CD14-positive monocyte (primary cell): ENCODE data around the gene AKTIP. TPM values are rescaled to one million over a fixed set of nuclear protein-coding genes. Genes with fewer than 3 reads are reported as not detected.

Experiments
- DNase-seq, 3 donors: peaks; one replicate each; pipeline ENCODE4 v3.0.0-alpha.2; 2011 to 2022
- H2AFZ ChIP-seq: 2 replicates; pipeline ENCODE4 v1.6.0; 2012; ENCODE audit warnings: mild to moderate bottlenecking, low read depth, low read length, inconsistent platforms; ENCODE audit not compliant: insufficient read depth, poor library complexity, severe bottlenecking
- H3K27ac ChIP-seq, 2 donors: 1 replicate in 1 of 2; 2 replicates in 1 of 2; pipeline ENCODE4 v1.5.1; 2012 to 2013; ENCODE audit warnings: low read length in 2 of 2, control low read depth in 1 of 2, inconsistent platforms in 1 of 2, low read depth in 1 of 2, mild to moderate bottlenecking in 1 of 2
- H3K27me3 ChIP-seq, 2 donors: one replicate each; pipeline versions ENCODE4 v1.6.0 to v1.6.1; 2011 to 2013; ENCODE audit warnings: low read length in 2 of 2; ENCODE audit not compliant: control insufficient read depth in 2 of 2, insufficient read depth in 2 of 2
- H3K36me3 ChIP-seq, 2 donors: replicated peaks in 1 of 2; 1 replicate in 1 of 2; 2 replicates in 1 of 2; pipeline versions ENCODE4 v1.5.1 to v1.6.1; 2012 to 2013; ENCODE audit warnings: low read length in 2 of 2, control low read depth in 1 of 2, inconsistent platforms in 1 of 2, mild to moderate bottlenecking in 1 of 2; ENCODE audit not compliant: insufficient read depth in 2 of 2, control insufficient read depth in 1 of 2
- H3K4me1 ChIP-seq, 2 donors: 1 replicate in 1 of 2; 2 replicates in 1 of 2; pipeline versions ENCODE4 v1.5.1 to v1.6.1; 2012 to 2013; ENCODE audit warnings: low read length in 2 of 2, control low read depth in 1 of 2, inconsistent platforms in 1 of 2, mild to moderate bottlenecking in 1 of 2, moderate library complexity in 1 of 2; ENCODE audit not compliant: insufficient read depth in 2 of 2, control insufficient read depth in 1 of 2
- H3K4me2 ChIP-seq: replicated peaks from 2 replicates; pipeline ENCODE3; 2012; ENCODE audit warnings: low read length, moderate library complexity, mild to moderate bottlenecking; ENCODE audit not compliant: poor library complexity, severe bottlenecking; ENCODE audit errors: extremely low read depth
- H3K4me3 ChIP-seq, 3 experiments: fragments of 200-600 bp in 1 of 3; sonication (generic) in 1 of 3; replicated peaks in 1 of 3; 1 replicate in 2 of 3; 2 replicates in 1 of 3; pipeline ENCODE4 v1.5.1; 2011 to 2013; ENCODE audit warnings: low read length in 3 of 3, mild to moderate bottlenecking in 3 of 3, control low read depth in 2 of 3, low read depth in 2 of 3, inconsistent platforms in 1 of 3, moderate library complexity in 1 of 3
- H3K79me2 ChIP-seq: 2 replicates; pipeline ENCODE4 v1.6.0; 2012; ENCODE audit warnings: mild to moderate bottlenecking, control low read depth, inconsistent platforms, low read length, moderate library complexity; ENCODE audit not compliant: insufficient read depth
- H3K9ac ChIP-seq: 2 replicates; pipeline ENCODE4 v1.6.0; 2017; ENCODE audit warnings: low read length, mild to moderate bottlenecking; ENCODE audit not compliant: insufficient read depth, poor library complexity, severe bottlenecking
- H3K9me3 ChIP-seq, 2 donors: replicated peaks in 1 of 2; 1 replicate in 1 of 2; 2 replicates in 1 of 2; pipeline versions ENCODE4 v1.5.1 to v1.6.1; 2012 to 2013; ENCODE audit warnings: low read length in 2 of 2, control low read depth in 1 of 2; ENCODE audit not compliant: control insufficient read depth in 1 of 2, insufficient read depth in 1 of 2
- H4K20me1 ChIP-seq: 2 replicates; pipeline ENCODE4 v1.6.0; 2012; ENCODE audit warnings: mild to moderate bottlenecking, low read length, control low read depth, moderate library complexity; ENCODE audit not compliant: insufficient read depth
- H3K27ac Mint-ChIP-seq, 7 donors: one replicate each; pipeline ENCODE4 v1.8.0; 2020; ENCODE audit warnings: mild to moderate bottlenecking in 7 of 7, mixed read lengths in 7 of 7, moderate library complexity in 6 of 7, inconsistent platforms in 2 of 7
- H3K27me3 Mint-ChIP-seq, 3 donors: one replicate each; pipeline ENCODE4 v1.8.0; 2021 to 2022; ENCODE audit warnings: low read depth in 3 of 3, mild to moderate bottlenecking in 3 of 3, mixed read lengths in 3 of 3, moderate library complexity in 3 of 3, inconsistent platforms in 1 of 3
- H3K36me3 Mint-ChIP-seq, 2 donors: one replicate each; pipeline ENCODE4 v1.8.0; 2020; ENCODE audit warnings: mixed read lengths in 2 of 2, inconsistent platforms in 1 of 2, mild to moderate bottlenecking in 1 of 2
- H3K4me1 Mint-ChIP-seq: one replicate; pipeline ENCODE4 v1.8.0; 2020; ENCODE audit warnings: mild to moderate bottlenecking, mixed read lengths
- H3K4me3 Mint-ChIP-seq, 2 donors: one replicate each; pipeline ENCODE4 v1.8.0; 2020; ENCODE audit warnings: mild to moderate bottlenecking in 2 of 2, mixed read lengths in 2 of 2, moderate library complexity in 1 of 2
- H3K9me3 Mint-ChIP-seq, 7 donors: one replicate each; pipeline ENCODE4 v1.8.0; 2020 to 2022; ENCODE audit warnings: mixed read lengths in 7 of 7, mild to moderate bottlenecking in 6 of 7, moderate library complexity in 6 of 7, inconsistent platforms in 2 of 7
- CTCF ChIP-seq: fragments of 200-600 bp; IDR thresholded peaks from one replicate; pipeline ENCODE4 v1.8.0; 2022; ENCODE audit warnings: antibody characterized with exemption, mild to moderate bottlenecking
- WGBS: methylation state at CpG from one replicate; pipeline ENCODE4 v1.1.5; 2013; ENCODE audit warnings: missing lambda C conversion rate; ENCODE audit not compliant: insufficient coverage; 5-methylcytosine and 5-hydroxymethylcytosine counted together
- intact Hi-C, 2 donors: fragments of 100-400 bp; cut with micrococcal nuclease; formaldehyde crosslinking; loops; one replicate each; pipeline versions ENCODE4 v1.15.0 to v1.15.1; 2023
- polyA plus RNA-seq, 3 donors: library from polyadenylated mRNA; depleted of rRNA in 1 of 3; unstranded in 2 of 3; stranded (reverse) in 1 of 3; fragments of 300-500 nt in 2 of 3; fragments of >200 nt in 1 of 3; fragmentation: Illumina TruSeq in 2 of 3; gene quantifications; 1 replicate in 2 of 3; 2 replicates in 1 of 3; pipeline ENCODE4 v1.2.3, GENCODE V29; 2012 to 2021

The AKTIP gene
- polyA plus RNA-seq, 3 donors, result 5.8 to 9.9 (median 8.7) TPM

GRCh38 chr16:53528797-53529196, 25.8 kb upstream of the AKTIP start:
- intact Hi-C loops, result no loop called here
- H3K4me1 ChIP-seq, result no peaks in the 10 kb centered on the region
- Mint-ChIP-seq H3K4me1 (no peaks in the 10 kb centered on the region), H3K27ac (no peak overlapping the region), H3K9me3 (peaks cover 0 to 2% (median 0%) of the 10 kb centered on the region in 7 donors), H3K36me3 (no peaks in the 10 kb centered on the region), H3K4me3 (no peak overlapping the region), H3K27me3 (peaks cover under 1 to 9% (median 6%) of the 10 kb centered on the region in 3 donors)
- H3K36me3 ChIP-seq, result no peaks in the 10 kb centered on the region
- H2AFZ ChIP-seq, result no peak overlapping the region
- H3K4me2 ChIP-seq, result no peak overlapping the region
- 96% methylated on average over 6 of the region's 6 CpGs for WGBS
- H3K27ac ChIP-seq, result no peak overlapping the region
- no peak for DNase-seq
- no peaks in the 10 kb centered on the region for H3K27me3 ChIP-seq
- no peak for TF ChIP-seq CTCF
- H3K4me3 ChIP-seq, result no peak overlapping the region
- H4K20me1 ChIP-seq, result no peaks in the 10 kb centered on the region
- H3K9ac ChIP-seq, result no peak overlapping the region
- H3K79me2 ChIP-seq, result no peaks in the 10 kb centered on the region
- H3K9me3 ChIP-seq, result no peaks in the 10 kb centered on the region

- H3K9me3 Mint-ChIP-seq, result peaks cover 0 to 4% (median 0%) of the 10 kb centered on the region in 7 donors
- TF ChIP-seq CTCF, result no peak
- Histone ChIP-seq H2AFZ (no peak overlapping the region), H3K9ac (no peak overlapping the region), H3K27me3 (no peaks in the 10 kb centered on the region), H3K79me2 (no peaks in the 10 kb centered on the region), H3K36me3 (no peaks in the 10 kb centered on the region), H4K20me1 (no peaks in the 10 kb centered on the region), H3K4me1 (peaks cover 3 to 4% of the 10 kb centered on the region in 2 donors), H3K4me3 (no peak overlapping the region), H3K4me2 (no peak overlapping the region), H3K9me3 (no peaks in the 10 kb centered on the region), H3K27ac (no peak overlapping the region)
- H3K27me3 Mint-ChIP-seq, result peaks cover 11 to 35% (median 23%) of the 10 kb centered on the region in 3 donors
- 89% methylated on average over 14 of the region's 15 CpGs for WGBS
- peaks cover 9% of the 10 kb centered on the region for H3K4me1 Mint-ChIP-seq
- H3K4me3 Mint-ChIP-seq, result no peak overlapping the region
- H3K36me3 Mint-ChIP-seq, result no peaks in the 10 kb centered on the region
- no peak overlapping the region for H3K27ac Mint-ChIP-seq
- DNase-seq, result no peak
- intact Hi-C loops, result no loop called here
Observed at GRCh38 chr16:53523971-53524548, 21.1 kb upstream of the AKTIP start.
